ENCODE results near the gene THADA.

- TF ChIP-seq CTCF (IDR thresholded peaks at IDR 0.05) (no peak), POLR2A (IDR thresholded peaks at IDR 0.05) (no peak), EP300 (IDR thresholded peaks at IDR 0.05) (no peak)
Measured at GRCh38 chr2:43557196-43557595, 38.6 kb downstream of the THADA start.

All from upper lobe of left lung (tissue), 4 donors.